ENCODE results near the gene RHOH.
"Not testable (repeated sequence)": the region's sequence is repeated elsewhere in the genome, so short reads cannot be mapped to it uniquely, and the experiment has no call there.

The RHOH gene

DNA sequence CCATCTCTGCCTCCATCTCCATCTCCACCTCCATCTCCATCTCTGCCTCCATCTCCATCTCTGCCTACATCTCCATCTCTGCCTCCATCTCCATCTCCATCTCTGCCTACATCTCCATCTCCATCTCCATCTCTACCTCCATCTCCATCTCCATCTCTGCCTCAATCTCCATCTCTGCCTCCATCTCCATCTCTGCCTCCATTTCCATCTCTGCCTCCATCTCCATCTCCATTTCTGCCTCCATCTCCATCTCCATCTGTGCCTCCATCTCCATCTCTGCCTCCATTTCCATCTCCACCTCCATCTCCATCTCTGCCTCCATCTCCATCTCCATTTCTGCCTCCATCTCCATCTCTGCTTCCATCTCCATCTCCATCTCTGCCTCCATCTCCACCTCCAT, 98.2 kb downstream of the RHOH start:
- H3K36me3 Mint-ChIP-seq, H3K4me3 Mint-ChIP-seq, ATAC-seq, H3K27me3 Mint-ChIP-seq, H3K9me3 Mint-ChIP-seq, H3K27ac Mint-ChIP-seq: not testable (repeated sequence)
- H3K4me1 Mint-ChIP-seq = peaks cover 48% of the 10 kb centered on the region

- Mint-ChIP-seq H3K4me1 (peaks cover 48% of the 10 kb centered on the region), H3K27ac (no peak overlapping the region), H3K4me3 (no peak overlapping the region), H3K9me3 (peaks cover 4% of the 10 kb centered on the region), H3K36me3 (no peaks in the 10 kb centered on the region), H3K27me3 (no peaks in the 10 kb centered on the region)
- ATAC-seq = no peak
Observed at GRCh38 chr4:40295572-40295971, 98.7 kb downstream of the RHOH start.

Measured in stimulated activated memory B cell treated with anti-CD40 and anti-IgM and Interleukin-4, amounts not matched to agents 10 μg/mL and 1 μg/mL and 100 μg/mL, for 72 hours (primary cell).